ENCODE data around the gene VAV2.

Gene VAV2

DNA sequence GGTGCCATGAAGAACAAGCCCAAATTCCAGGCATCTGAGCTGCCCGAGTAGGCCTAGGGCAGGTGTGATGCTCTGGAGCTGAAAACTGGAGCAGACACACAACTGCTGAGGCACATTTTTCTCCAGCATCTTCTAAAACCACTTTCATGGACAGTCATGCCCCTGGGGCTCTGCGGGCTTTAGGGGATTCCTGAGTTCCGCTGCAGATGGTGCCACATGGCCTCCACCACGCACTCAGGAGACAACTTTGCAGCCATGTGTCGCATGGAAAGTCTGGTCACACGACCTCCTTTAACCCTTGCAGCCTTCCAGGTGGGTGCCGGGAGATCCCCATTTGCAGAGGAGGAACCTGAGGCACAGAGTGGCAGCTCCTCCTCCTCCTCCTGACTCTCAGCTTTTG is 141.2 kb downstream of the VAV2 start:
- peaks cover 2% of the 10 kb centered on the region for H3K79me2 ChIP-seq
- TF ChIP-seq, protein P1, sequence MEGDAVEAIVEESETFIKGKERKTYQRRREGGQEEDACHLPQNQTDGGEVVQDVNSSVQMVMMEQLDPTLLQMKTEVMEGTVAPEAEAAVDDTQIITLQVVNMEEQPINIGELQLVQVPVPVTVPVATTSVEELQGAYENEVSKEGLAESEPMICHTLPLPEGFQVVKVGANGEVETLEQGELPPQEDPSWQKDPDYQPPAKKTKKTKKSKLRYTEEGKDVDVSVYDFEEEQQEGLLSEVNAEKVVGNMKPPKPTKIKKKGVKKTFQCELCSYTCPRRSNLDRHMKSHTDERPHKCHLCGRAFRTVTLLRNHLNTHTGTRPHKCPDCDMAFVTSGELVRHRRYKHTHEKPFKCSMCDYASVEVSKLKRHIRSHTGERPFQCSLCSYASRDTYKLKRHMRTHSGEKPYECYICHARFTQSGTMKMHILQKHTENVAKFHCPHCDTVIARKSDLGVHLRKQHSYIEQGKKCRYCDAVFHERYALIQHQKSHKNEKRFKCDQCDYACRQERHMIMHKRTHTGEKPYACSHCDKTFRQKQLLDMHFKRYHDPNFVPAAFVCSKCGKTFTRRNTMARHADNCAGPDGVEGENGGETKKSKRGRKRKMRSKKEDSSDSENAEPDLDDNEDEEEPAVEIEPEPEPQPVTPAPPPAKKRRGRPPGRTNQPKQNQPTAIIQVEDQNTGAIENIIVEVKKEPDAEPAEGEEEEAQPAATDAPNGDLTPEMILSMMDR (IDR thresholded peaks at IDR 0.05), result no peak
- no peak overlapping the region for H3K27ac ChIP-seq

DNA sequence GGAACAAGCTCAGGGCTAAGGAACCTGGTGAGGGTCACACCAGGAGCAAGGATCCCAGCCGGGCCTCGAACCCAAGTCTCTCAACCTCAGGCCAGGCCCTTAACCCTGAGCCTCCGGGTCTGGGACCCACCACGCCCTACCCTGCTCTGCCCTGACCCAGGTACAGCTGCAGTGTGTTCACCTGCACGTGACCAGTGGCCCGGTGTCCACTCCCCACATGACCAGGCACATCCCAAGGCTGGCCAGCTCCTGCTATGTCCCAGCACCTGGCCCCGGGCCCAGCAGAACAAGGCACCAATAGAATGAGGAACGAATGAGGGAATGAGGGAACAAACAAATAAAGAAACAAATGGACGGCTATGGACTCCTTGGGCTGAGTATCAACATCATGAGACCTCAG is 142.0 kb downstream of the VAV2 start:
- Histone ChIP-seq H3K4me2 (ENCODE audit: low read length) (no peak overlapping the region), H3K4me3 (ENCODE audit: low read depth, low read length) (no peak overlapping the region), H3K4me1 (no peaks in the 10 kb centered on the region), H3K79me2 (peaks cover 2% of the 10 kb centered on the region), H3K27me3 (ENCODE audit: control insufficient read depth, insufficient read depth, low read length) (no peaks in the 10 kb centered on the region), H3K9me3 (ENCODE audit: control insufficient read depth, low read length) (no peaks in the 10 kb centered on the region), H2AFZ (no peak overlapping the region), H3K9ac (no peak overlapping the region), H3K36me3 (ENCODE audit: control insufficient read depth, insufficient read depth, low read length) (no peaks in the 10 kb centered on the region), H3K27ac (no peak overlapping the region)
- TF ChIP-seq, protein P1 (IDR thresholded peaks at IDR 0.05), result no peak

More for the DNA sequence above, 141.2 kb downstream of the VAV2 start:
- no peak overlapping the region for H3K4me2 ChIP-seq (ENCODE audit: low read length)
- no peaks in the 10 kb centered on the region for H3K27me3 ChIP-seq (ENCODE audit: control insufficient read depth, insufficient read depth, low read length)
- H3K9ac ChIP-seq, result no peak overlapping the region
- no peak overlapping the region for H3K4me3 ChIP-seq (ENCODE audit: low read depth, low read length)
- H2AFZ ChIP-seq, result no peak overlapping the region
- H3K36me3 ChIP-seq (ENCODE audit: control insufficient read depth, insufficient read depth, low read length), result no peaks in the 10 kb centered on the region
- H3K4me1 ChIP-seq, result no peaks in the 10 kb centered on the region
- H3K9me3 ChIP-seq (ENCODE audit: control insufficient read depth, low read length), result no peaks in the 10 kb centered on the region

DNA sequence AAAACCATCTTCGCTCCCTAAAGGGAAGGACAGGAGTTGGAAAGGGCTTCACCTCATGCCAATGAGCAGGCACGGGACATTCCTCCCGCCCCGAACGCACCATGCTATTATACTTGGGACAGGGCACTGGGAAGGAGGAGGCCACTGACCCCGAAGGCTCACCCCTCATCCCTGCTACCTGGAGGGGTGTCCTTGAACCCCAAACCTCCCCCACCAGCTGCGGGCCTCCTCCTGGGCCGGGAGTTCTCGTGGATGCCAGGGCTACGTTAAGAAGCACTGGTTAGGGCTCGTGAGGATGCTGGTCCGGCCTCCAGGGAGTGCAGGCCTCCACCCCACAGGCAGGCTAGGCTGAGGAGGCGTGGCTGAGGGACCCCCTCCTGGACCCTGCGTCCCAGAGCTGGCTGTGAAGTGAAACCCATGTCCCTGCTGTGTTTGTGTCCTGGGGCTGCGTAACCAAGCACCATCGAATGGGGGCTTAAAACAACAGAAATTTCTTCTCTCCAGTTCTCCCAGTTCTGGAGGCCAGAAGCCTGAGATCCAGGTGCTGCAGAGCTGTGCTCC is 142.9 kb downstream of the VAV2 start:
- H3K36me3 ChIP-seq (ENCODE audit: control insufficient read depth, insufficient read depth, low read length), result no peaks in the 10 kb centered on the region
- no peak overlapping the region for H3K27ac ChIP-seq
- H3K9ac ChIP-seq, result no peak overlapping the region
- H3K4me2 ChIP-seq (ENCODE audit: low read length), result no peak overlapping the region
- no peaks in the 10 kb centered on the region for H3K9me3 ChIP-seq (ENCODE audit: control insufficient read depth, low read length)
- H3K27me3 ChIP-seq (ENCODE audit: control insufficient read depth, insufficient read depth, low read length), result no peaks in the 10 kb centered on the region
- H3K4me1 ChIP-seq, result no peaks in the 10 kb centered on the region
- TF ChIP-seq, protein P1 (IDR thresholded peaks at IDR 0.05), result no peak
- peaks cover 2% of the 10 kb centered on the region for H3K79me2 ChIP-seq
- no peak overlapping the region for H3K4me3 ChIP-seq (ENCODE audit: low read depth, low read length)
- H2AFZ ChIP-seq, result no peak overlapping the region

DNA sequence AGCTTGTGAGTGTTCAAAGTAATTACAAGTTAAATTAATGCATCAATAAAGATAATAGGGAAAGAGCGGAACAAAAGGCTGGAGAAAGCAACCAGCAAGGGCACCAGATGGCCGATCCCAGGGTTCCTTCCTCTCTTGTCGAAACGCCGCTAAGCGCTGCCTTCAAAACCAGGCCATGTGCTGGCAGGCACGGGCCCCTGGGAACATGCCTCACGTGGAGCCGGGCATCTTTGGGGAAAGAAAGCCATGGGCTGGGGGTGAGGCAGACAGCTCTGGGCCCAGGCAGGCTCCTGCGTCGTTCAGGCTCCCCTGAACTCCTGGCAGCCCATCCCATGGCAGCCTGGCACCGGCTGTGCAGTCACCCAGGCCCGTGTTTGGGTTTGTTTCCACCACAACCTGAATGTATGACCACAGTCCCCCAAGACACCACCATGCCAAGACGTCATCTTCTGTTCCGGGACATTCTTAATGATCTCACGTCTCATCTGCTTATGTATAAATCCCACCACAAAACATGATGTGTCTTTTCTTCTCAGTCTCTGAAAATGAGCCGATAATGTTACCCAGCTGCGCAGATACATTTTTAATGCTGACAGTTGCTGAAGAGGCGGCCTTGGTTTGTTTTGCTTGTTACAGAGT is 143.5 kb downstream of the VAV2 start:
- Histone ChIP-seq H3K9ac (no peak overlapping the region), H3K4me3 (ENCODE audit: low read depth, low read length) (no peak overlapping the region), H3K36me3 (ENCODE audit: control insufficient read depth, insufficient read depth, low read length) (no peaks in the 10 kb centered on the region), H3K27me3 (ENCODE audit: control insufficient read depth, insufficient read depth, low read length) (no peaks in the 10 kb centered on the region), H3K9me3 (ENCODE audit: control insufficient read depth, low read length) (no peaks in the 10 kb centered on the region), H3K4me1 (no peaks in the 10 kb centered on the region), H2AFZ (no peak overlapping the region), H3K27ac (no peak overlapping the region), H3K79me2 (peaks cover 2% of the 10 kb centered on the region), H3K4me2 (ENCODE audit: low read length) (no peak overlapping the region)
- TF ChIP-seq, protein P1 (IDR thresholded peaks at IDR 0.05), result no peak
